ENCODE results near the gene GRPR.
A peak's percentile ranks its signal among the peaks of the same experiment; 100 is the strongest.

GRPR gene

GRCh38 chrX:16123222-16123786 is at the start of gene GRPR:
Gene GRPR, plus strand, starts transcription at chrX:16123565. Its CDS starts 389 bp downstream, at chrX:16123954.
- peak; percentile 67 for DNase-seq

GRCh38 chrX:16075087-16075486 is 48.3 kb upstream of the GRPR start:
- no peak for DNase-seq

GRCh38 chrX:16076834-16077233 is 46.5 kb upstream of the GRPR start:
- DNase-seq = no peak

GRCh38 chrX:16077811-16078210 is 45.6 kb upstream of the GRPR start:
- no peak for DNase-seq

- no peak for DNase-seq
Measured at GRCh38 chrX:16081357-16081756, 42.0 kb upstream of the GRPR start.

- DNase-seq = no peak
Measured at GRCh38 chrX:16082470-16083085, 40.8 kb upstream of the GRPR start.

- no peak for DNase-seq
Measured at GRCh38 chrX:16087076-16087475, 36.3 kb upstream of the GRPR start.

- DNase-seq = no peak
Measured at GRCh38 chrX:16089086-16089485, 34.3 kb upstream of the GRPR start.

- no peak for DNase-seq
Measured at GRCh38 chrX:16096141-16096540, 27.2 kb upstream of the GRPR start.

- DNase-seq = no peak
Measured at GRCh38 chrX:16100673-16101072, 22.7 kb upstream of the GRPR start.

GRCh38 chrX:16101581-16101980 is 21.8 kb upstream of the GRPR start:
- no peak for DNase-seq

- no peak for DNase-seq
Measured at GRCh38 chrX:16103625-16104024, 19.7 kb upstream of the GRPR start.

GRCh38 chrX:16112428-16112827 is 10.9 kb upstream of the GRPR start:
- DNase-seq = no peak

- no peak for DNase-seq
Measured at GRCh38 chrX:16113978-16114565, 9.3 kb upstream of the GRPR start.

GRCh38 chrX:16114611-16115010 is 8.8 kb upstream of the GRPR start:
- no peak for DNase-seq

- DNase-seq = no peak
Measured at GRCh38 chrX:16119353-16120220, 3.8 kb upstream of the GRPR start.

- no peak for DNase-seq
Measured at GRCh38 chrX:16120431-16120830, 2.9 kb upstream of the GRPR start.

GRCh38 chrX:16124201-16124600 is 836 bp downstream of the GRPR start:
- no peak for DNase-seq

- DNase-seq = no peak
Measured at GRCh38 chrX:16125520-16126149, 2.3 kb downstream of the GRPR start.

GRCh38 chrX:16130707-16131106 is 7.3 kb downstream of the GRPR start:
- no peak for DNase-seq

GRCh38 chrX:16134936-16135335 is 11.6 kb downstream of the GRPR start:
- DNase-seq = no peak

- no peak for DNase-seq
Measured at GRCh38 chrX:16136080-16136479, 12.7 kb downstream of the GRPR start.

GRCh38 chrX:16137416-16138107 is 14.2 kb downstream of the GRPR start:
- no peak for DNase-seq
